Astrocyte of the cerebellum (primary cell): Measurements from ENCODE around the gene NCBP3.

Experiments used
- DNase-seq: peaks from one replicate; pipeline ENCODE4 v3.0.0-alpha.2; 2011; ENCODE audit warnings: low read depth
- H3K4me3 ChIP-seq: 2 replicates; pipeline ENCODE4 v1.5.1; 2011; ENCODE audit warnings: mild to moderate bottlenecking, low read depth, low read length, moderate library complexity
- CTCF ChIP-seq: IDR thresholded peaks from 2 replicates; pipeline ENCODE4 v1.5.1; 2012; ENCODE audit warnings: low read length, low read depth, moderate library complexity, mild to moderate bottlenecking; ENCODE audit errors: missing control alignments
- in situ Hi-C: cut with HindIII; loops from 2 replicates; pipeline ENCODE4 v1.10.0; 2017; ENCODE audit warnings: low sequenced_read_pairs

The NCBP3 gene

GRCh38 chr17:3771140-3771539 lies 74.9 kb downstream of the NCBP3 start:
- no peak for DNase-seq
- in situ Hi-C loops, result no loop called here
- TF ChIP-seq CTCF, result no peak

GRCh38 chr17:3770466-3770865 lies 75.6 kb downstream of the NCBP3 start:
- DNase-seq, result no peak
- in situ Hi-C loops, result no loop called here

More at GRCh38 chr17:3771140-3771539, 74.9 kb downstream of the NCBP3 start:
- H3K4me3 ChIP-seq, result no peak overlapping the region

GRCh38 chr17:3768769-3769168 lies 77.3 kb downstream of the NCBP3 start:
- in situ Hi-C loops, result no loop called here
- no peak for TF ChIP-seq CTCF
- no peak for DNase-seq
- no peak overlapping the region for H3K4me3 ChIP-seq

More at GRCh38 chr17:3770466-3770865, 75.6 kb downstream of the NCBP3 start:
- no peak overlapping the region for H3K4me3 ChIP-seq
- no peak for TF ChIP-seq CTCF

- in situ Hi-C loops, result no loop called here
- no peak for TF ChIP-seq CTCF
- DNase-seq, result no peak
- no peak overlapping the region for H3K4me3 ChIP-seq
Observed at GRCh38 chr17:3768341-3768740, 77.7 kb downstream of the NCBP3 start.

- H3K4me3 ChIP-seq, result no peak overlapping the region
- no peak for DNase-seq
- TF ChIP-seq CTCF, result no peak
- in situ Hi-C loops, result no loop called here
Observed at GRCh38 chr17:3766779-3767178, 79.3 kb downstream of the NCBP3 start.

- in situ Hi-C loops, result no loop called here
- DNase-seq, result no peak
- no peak overlapping the region for H3K4me3 ChIP-seq
- no peak for TF ChIP-seq CTCF
Observed at GRCh38 chr17:3765981-3766380, 80.1 kb downstream of the NCBP3 start.

GRCh38 chr17:3763777-3764170 lies 82.3 kb downstream of the NCBP3 start:
- no peak for DNase-seq
- H3K4me3 ChIP-seq, result no peak overlapping the region
- in situ Hi-C loops, result no loop called here
- TF ChIP-seq CTCF, result no peak
